ENCODE measurements around the gene HBM.
"Not testable (repeated sequence)": the region's sequence is repeated elsewhere in the genome, so short reads cannot be mapped to it uniquely, and the experiment has no call there.

GRCh38 chr16:153550-154216, 12.1 kb upstream of the HBM start:
- TF ChIP-seq CTCF, POLR2A (IDR thresholded peaks at IDR 0.05): not testable (repeated sequence)
